Left lung (tissue), 10 donors: ENCODE measurements around the gene JRKL. TPM values are rescaled to one million over a fixed set of nuclear protein-coding genes. Genes with fewer than 3 reads are reported as not detected.
"Not testable (repeated sequence)": the region's sequence is repeated elsewhere in the genome, so short reads cannot be mapped to it uniquely, and the experiment has no call there.

Experiments used
- ATAC-seq: fragments of 200-7000 bp; cut with Tn5 transposase; one replicate; pipeline ENCODE4 v1.9.1; 2020; ENCODE audit warnings: moderate library complexity
- DNase-seq, 4 donors: peaks; one replicate each; pipeline ENCODE4 v3.0.0-alpha.2; 2013 to 2020
- H3K27ac ChIP-seq, 2 donors: fragments of 200-600 bp; sonication (generic) in 1 of 2; one replicate each; pipeline versions ENCODE4 v1.5.0 to v1.8.0; 2020 to 2021
- H3K27me3 ChIP-seq, 2 donors: fragments of 200-600 bp; sonication (generic) in 1 of 2; one replicate each; pipeline versions ENCODE4 v1.5.0 to v1.8.0; 2020 to 2021
- H3K36me3 ChIP-seq, 2 donors: fragments of 200-600 bp; sonication (generic) in 1 of 2; one replicate each; pipeline versions ENCODE4 v1.5.0 to v1.8.0; 2020 to 2021
- H3K4me1 ChIP-seq, 2 donors: fragments of 200-600 bp; one replicate each; pipeline ENCODE4 v1.8.0; 2021
- H3K4me3 ChIP-seq, 2 donors: fragments of 200-600 bp; sonication (generic) in 1 of 2; one replicate each; pipeline versions ENCODE4 v1.5.0 to v1.8.0; 2020 to 2021; ENCODE audit warnings: mild to moderate bottlenecking in 1 of 2
- H3K9me3 ChIP-seq, 2 donors: fragments of 200-600 bp; sonication (generic) in 1 of 2; one replicate each; pipeline versions ENCODE4 v1.5.0 to v1.8.0; 2020 to 2021
- CTCF ChIP-seq, 2 donors: fragments of 200-600 bp; sonication (generic) in 1 of 2; IDR thresholded peaks; one replicate each; pipeline versions ENCODE4 v1.5.0 to v1.8.0; 2021; ENCODE audit warnings: antibody characterized with exemption in 2 of 2
- intact Hi-C, 2 donors: fragments of 100-400 bp; cut with DNase I; formaldehyde crosslinking; loops; one replicate each; pipeline versions ENCODE4 v1.11.2 to v1.14.2; 2022
- polyA plus RNA-seq, 6 donors: library from polyadenylated mRNA; unstranded; fragments of 120-200 nt; gene quantifications; one replicate each; pipeline ENCODE4 v1.2.1, GENCODE V29; 2013; ENCODE audit not compliant: insufficient read length in 6 of 6
- total RNA-seq, 2 donors: library from RNA; stranded (reverse); fragmentation: NEBNext Ultra II Directional; extraction: Animal tissue kit (Norgen Biotek cat#: 25700); gene quantifications; one replicate each; pipeline ENCODE4 v1.2.1, GENCODE V29; 2021
- donor health status: DM: no; HTN: yes; CAD: no.
- donor health status: DM: no; HTN: no; CAD: no.

The JRKL gene
- total and polyA plus RNA-seq, 8 donors = 10.4 to 29.2 (median 26.6) TPM

DNA sequence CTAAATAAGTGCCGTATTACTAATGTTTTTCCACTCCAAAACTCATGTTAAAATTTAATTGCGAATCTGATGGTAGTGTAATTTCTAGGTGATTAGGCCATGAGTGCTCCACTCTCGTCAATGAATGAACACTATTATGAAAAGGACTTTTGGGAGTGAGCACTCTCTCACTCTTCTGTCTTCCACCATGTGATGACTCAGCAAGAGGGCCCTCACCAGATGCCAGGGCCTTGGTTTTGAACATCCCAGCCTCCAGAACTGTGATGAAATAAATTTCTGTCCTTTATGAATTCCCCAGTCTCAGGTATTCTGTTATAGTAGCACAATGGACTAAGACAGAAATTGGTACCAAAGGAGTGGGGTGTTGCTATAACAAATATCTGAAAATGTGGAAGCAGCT, 8.1 kb downstream of the JRKL start:
- no peaks in the 10 kb centered on the region for H3K27me3 ChIP-seq

GRCh38 chr11:96400697-96401096, 10.9 kb downstream of the JRKL start:
- H3K4me3 ChIP-seq = no peak overlapping the region
- no peaks in the 10 kb centered on the region for H3K4me1 ChIP-seq
- ATAC-seq (no peak), DNase-seq (no peak)
- H3K36me3 ChIP-seq = no peaks in the 10 kb centered on the region
- no peaks in the 10 kb centered on the region for H3K9me3 ChIP-seq
- intact Hi-C loops = no loop called here
- no peak for TF ChIP-seq CTCF (IDR thresholded peaks at IDR 0.05)
- no peak overlapping the region for H3K27ac ChIP-seq
- H3K27me3 ChIP-seq = no peaks in the 10 kb centered on the region

More for the DNA sequence above, 8.1 kb downstream of the JRKL start:
- no peak for ATAC-seq
- Histone ChIP-seq H3K27ac (no peak overlapping the region), H3K4me3 (no peak overlapping the region), H3K9me3 (no peaks in the 10 kb centered on the region), H3K4me1 (no peaks in the 10 kb centered on the region), H3K36me3 (no peaks in the 10 kb centered on the region)
- intact Hi-C loops = loop anchor here in 1 of 2 donors (10.0 kb wide), 1 partner anchor 563 kb away; no protein-coding TSS in a partner anchor
- TF ChIP-seq CTCF (IDR thresholded peaks at IDR 0.05) = no peak
- DNase-seq = no peak

- peak overlapping the region in 1 of 2 donors; percentile 1 for H3K27ac ChIP-seq
- H3K9me3 ChIP-seq, H3K4me1 ChIP-seq, DNase-seq, H3K36me3 ChIP-seq, ATAC-seq, intact Hi-C loops, H3K4me3 ChIP-seq, H3K27me3 ChIP-seq: not testable (repeated sequence)
Measured at GRCh38 chr11:96411412-96411811, 21.6 kb downstream of the JRKL start.

- H3K4me3 ChIP-seq = no peak overlapping the region
- peaks cover 0 to 3% of the 10 kb centered on the region in 2 donors for H3K27me3 ChIP-seq
- no peak overlapping the region for H3K27ac ChIP-seq
- DNase-seq (no peak), ATAC-seq (no peak)
- H3K4me1 ChIP-seq = no peaks in the 10 kb centered on the region
- intact Hi-C loops = no loop called here
- H3K36me3 ChIP-seq = no peaks in the 10 kb centered on the region
- TF ChIP-seq CTCF (IDR thresholded peaks at IDR 0.05) = no peak
- no peaks in the 10 kb centered on the region for H3K9me3 ChIP-seq
Measured at GRCh38 chr11:96412761-96413381, 23.1 kb downstream of the JRKL start.

- DNase-seq = no peak
- Histone ChIP-seq H3K36me3 (no peaks in the 10 kb centered on the region), H3K4me3 (no peak overlapping the region), H3K4me1 (no peaks in the 10 kb centered on the region), H3K9me3 (no peaks in the 10 kb centered on the region), H3K27me3 (peaks cover 0 to 3% of the 10 kb centered on the region in 2 donors), H3K27ac (no peak overlapping the region)
- intact Hi-C loops = no loop called here
- ATAC-seq = no peak
- no peak for TF ChIP-seq CTCF (IDR thresholded peaks at IDR 0.05)
Measured at GRCh38 chr11:96413408-96413807, 23.6 kb downstream of the JRKL start.

DNA sequence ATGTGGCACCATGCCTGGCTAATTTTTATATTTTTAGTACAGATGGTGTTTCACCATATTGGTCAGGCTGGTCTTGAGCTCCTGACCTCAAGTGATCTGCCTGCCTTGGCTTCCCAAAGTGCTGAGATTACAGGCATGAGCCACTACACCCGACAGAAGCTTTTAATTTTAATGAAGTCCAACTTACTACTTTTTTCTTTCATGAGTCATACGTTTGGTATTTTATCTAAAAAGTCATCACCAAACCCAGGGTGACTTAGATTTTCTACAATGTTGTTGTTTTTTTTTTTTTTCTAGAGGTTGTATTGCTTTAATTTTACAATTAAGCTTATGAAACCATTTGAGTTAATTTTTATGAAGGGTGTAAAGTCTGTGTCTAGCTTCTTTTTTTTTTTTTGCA, 34.9 kb downstream of the JRKL start:
- H3K27ac ChIP-seq = no peak overlapping the region
- peaks cover 5 to 21% of the 10 kb centered on the region in 2 donors for H3K27me3 ChIP-seq
- intact Hi-C loops = no loop called here
- no peaks in the 10 kb centered on the region for H3K9me3 ChIP-seq
- no peak for TF ChIP-seq CTCF (IDR thresholded peaks at IDR 0.05)
- no peak overlapping the region for H3K4me3 ChIP-seq
- no peaks in the 10 kb centered on the region for H3K36me3 ChIP-seq
- no peaks in the 10 kb centered on the region for H3K4me1 ChIP-seq
- no peak for DNase-seq
- no peak for ATAC-seq
